Pericardium fibroblast (primary cell): ENCODE measurements around the gene WFDC9. TPM values are rescaled to one million over a fixed set of nuclear protein-coding genes. Genes with fewer than 3 reads are reported as not detected.

Experiments used
- total RNA-seq: library from RNA; depleted of rRNA; stranded (reverse); fragments of >200 nt; gene quantifications from 2 replicates; pipeline ENCODE4 v1.2.3, GENCODE V29; 2015

Gene WFDC9
- not detected in 2 replicates for total RNA-seq

GRCh38 chr20:45631184-45631583 lies at the start of gene WFDC9:
TSS of gene WFDC9 (minus strand) at chr20:45631284. CDS start at chr20:45610181, 21,103 bp downstream.

GRCh38 chr20:45670139-45670538 lies 39.1 kb upstream of the WFDC9 start, which contains the start of gene WFDC11:
TSS of gene WFDC11 (minus strand) at chr20:45670239. CDS start at chr20:45650600, 19,639 bp downstream.

GRCh38 chr20:45629496-45630100 lies 1.5 kb downstream of the WFDC9 start, which contains the start of gene WFDC10A:
TSS of gene WFDC10A (plus strand) at chr20:45629739. CDS start at chr20:45629814, 75 bp downstream.

GRCh38 chr20:45579184-45579583 lies 51.9 kb downstream of the WFDC9 start, which contains the start of gene WFDC8:
TSS of gene WFDC8 (minus strand) at chr20:45579284. CDS start at chr20:45579247, 37 bp downstream.

Other genes with a start within 250 kb of the WFDC9 start
- gene DBNDD2, start 223.0 kb downstream of the WFDC9 start, total RNA-seq, result 2.0 and 12.3 TPM in 2 replicates
- gene PIGT, start 215.1 kb downstream of the WFDC9 start, total RNA-seq, result 87.8 and 96.4 TPM in 2 replicates
- not detected in 2 replicates for gene WFDC2, start 161.5 kb downstream of the WFDC9 start, total RNA-seq
- gene SPINT3, start 115.7 kb downstream of the WFDC9 start, total RNA-seq, result not detected in 2 replicates
- gene WFDC6, start 91.8 kb downstream of the WFDC9 start, total RNA-seq, result not detected in 2 replicates
- gene EPPIN, start 83.9 kb downstream of the WFDC9 start, total RNA-seq, result not detected in 2 replicates
- not detected in 2 replicates for gene WFDC8, start 52.0 kb downstream of the WFDC9 start, total RNA-seq
- not detected in 2 replicates for gene WFDC10A, start 1.5 kb downstream of the WFDC9 start, total RNA-seq
- gene WFDC11, start 39.0 kb upstream of the WFDC9 start, total RNA-seq, result not detected in 2 replicates
- not detected in 2 replicates for gene WFDC13, start 70.8 kb upstream of the WFDC9 start, total RNA-seq
- not detected in 2 replicates for gene WFDC10B, start 73.7 kb upstream of the WFDC9 start, total RNA-seq
- not detected in 2 replicates for gene SPINT4, start 91.1 kb upstream of the WFDC9 start, total RNA-seq
- gene WFDC3, start 160.6 kb upstream of the WFDC9 start, total RNA-seq, result 1.7 TPM in 1 of 2 replicates, not detected in the other
- 26.6 and 27.2 TPM in 2 replicates for gene DNTTIP1, start 160.7 kb upstream of the WFDC9 start, total RNA-seq
- 6.1 and 7.2 TPM in 2 replicates for gene UBE2C, start 181.4 kb upstream of the WFDC9 start, total RNA-seq
- 1.1 and 12.2 TPM in 2 replicates for gene TNNC2, start 196.0 kb upstream of the WFDC9 start, total RNA-seq
- gene SNX21, start 202.5 kb upstream of the WFDC9 start, total RNA-seq, result 69.8 and 74.2 TPM in 2 replicates
- gene ACOT8, start 226.1 kb upstream of the WFDC9 start, total RNA-seq, result 31.3 and 31.7 TPM in 2 replicates
- gene ZSWIM3, start 226.3 kb upstream of the WFDC9 start, total RNA-seq, result 2.1 and 3.9 TPM in 2 replicates
- gene ZSWIM1, start 249.9 kb upstream of the WFDC9 start, total RNA-seq, result 10.2 and 10.3 TPM in 2 replicates